Measurements from ENCODE around the gene GBP4. TPM values are rescaled to one million over a fixed set of nuclear protein-coding genes. Genes with fewer than 3 reads are reported as not detected.

The GBP4 gene
- total RNA-seq, 4 donors from 2014 or later = 2.5 to 11.0 (median 8.7) TPM

- DNase-seq = no peak
- intact Hi-C loops (cut with DNase I) = no loop called here
- WGBS, 2 donors = 70 to 72% methylated on average over 1 of the region's 1 CpG
- no peak for TF ChIP-seq POLR2A (IDR thresholded peaks at IDR 0.05)
- no peak for TF ChIP-seq CTCF (IDR thresholded peaks at IDR 0.05)
- no peaks in the 10 kb centered on the region for H3K9me3 ChIP-seq
- H3K4me3 ChIP-seq (replicated peaks in 1 of 3) = peak overlapping the region in 1 of 3 donors; percentile 33
- H3K27me3 ChIP-seq = no peaks in the 10 kb centered on the region
- no peaks in the 10 kb centered on the region for H3K36me3 ChIP-seq
- H3K27ac ChIP-seq = peak overlapping the region in 2 of 3 donors; percentile 43 to 44
- H3K4me1 ChIP-seq = peaks cover 8 to 9% of the 10 kb centered on the region in 2 donors
Measured at GRCh38 chr1:89199525-89200031, 836 bp upstream of the GBP4 start.

DNA sequence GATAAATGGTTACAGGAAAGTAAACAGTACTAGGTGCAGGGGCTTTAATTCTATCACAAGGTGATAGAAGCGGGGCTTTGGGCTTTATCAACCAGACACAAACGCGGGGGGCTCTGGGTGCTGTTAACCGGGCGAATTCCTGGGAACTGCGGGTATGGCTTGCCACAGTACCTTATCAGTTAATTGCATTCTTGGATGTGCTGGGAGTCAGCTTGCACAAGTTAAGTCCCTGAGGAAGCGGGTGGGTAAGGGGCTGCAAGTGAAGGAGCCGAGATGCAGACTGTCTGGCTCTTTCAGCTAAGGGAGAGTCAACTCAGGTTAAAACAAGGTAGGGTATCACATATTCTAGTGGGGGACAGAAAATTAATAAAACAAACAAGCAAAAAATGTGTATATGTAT is 661 bp downstream of the GBP4 start:
- H3K4me3 ChIP-seq (replicated peaks in 1 of 3) = peak overlapping the region in 2 of 3 donors; percentile 33 to 35
- H3K9me3 ChIP-seq = no peaks in the 10 kb centered on the region
- H3K4me1 ChIP-seq = peaks cover 8 to 9% of the 10 kb centered on the region in 2 donors
- intact Hi-C loops (cut with DNase I) = no loop called here
- DNase-seq = no peak
- 11 to 18% methylated on average over 8 of the region's 8 CpGs for WGBS, 2 donors
- TF ChIP-seq POLR2A (IDR thresholded peaks at IDR 0.05) = no peak
- TF ChIP-seq CTCF (IDR thresholded peaks at IDR 0.05) = no peak
- peak overlapping the region; percentile 39 to 57 (median 44) for H3K27ac ChIP-seq
- H3K27me3 ChIP-seq = no peaks in the 10 kb centered on the region
- H3K36me3 ChIP-seq = no peaks in the 10 kb centered on the region

- intact Hi-C loops (cut with DNase I) = no loop called here
- no peak for DNase-seq
- no peak for TF ChIP-seq CTCF (IDR thresholded peaks at IDR 0.05)
- Histone ChIP-seq H3K27ac (no peak overlapping the region), H3K4me3 (replicated peaks in 1 of 3) (no peak overlapping the region), H3K27me3 (no peaks in the 10 kb centered on the region), H3K4me1 (peaks cover 8 to 9% of the 10 kb centered on the region in 2 donors), H3K36me3 (no peaks in the 10 kb centered on the region), H3K9me3 (no peaks in the 10 kb centered on the region)
- WGBS, 2 donors = 75 to 81% methylated on average over 3 of the region's 3 CpGs
Measured at GRCh38 chr1:89195476-89195875, 3.3 kb downstream of the GBP4 start.

DNA sequence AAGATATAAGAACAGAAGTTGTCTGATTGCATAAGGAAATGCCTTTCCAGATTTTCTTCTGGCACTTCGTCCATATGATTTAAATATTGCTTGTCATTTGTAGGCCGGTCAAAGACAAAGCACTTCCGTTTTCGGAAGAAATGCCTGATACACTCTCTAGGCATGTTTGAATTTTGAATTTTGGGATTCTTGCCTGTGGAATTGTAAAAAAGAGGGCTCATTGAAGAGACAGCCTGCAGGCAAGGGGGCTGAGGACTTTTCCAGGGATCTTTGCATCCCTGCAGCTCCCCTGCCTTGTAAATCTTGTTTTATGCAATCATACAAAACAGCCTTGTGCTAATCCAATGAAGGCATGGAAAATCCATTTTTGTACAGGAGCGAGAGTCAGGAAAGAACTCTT is 7.4 kb downstream of the GBP4 start:
- intact Hi-C loops (cut with DNase I) = no loop called here

GRCh38 chr1:89190017-89190416 is 8.7 kb downstream of the GBP4 start:
- intact Hi-C loops (cut with DNase I) = no loop called here
- no peak for DNase-seq

More for the DNA sequence above, 7.4 kb downstream of the GBP4 start:
- Histone ChIP-seq H3K4me3 (replicated peaks in 1 of 3) (no peak overlapping the region), H3K9me3 (no peaks in the 10 kb centered on the region), H3K27ac (no peak overlapping the region), H3K27me3 (no peaks in the 10 kb centered on the region), H3K36me3 (no peaks in the 10 kb centered on the region), H3K4me1 (no peaks in the 10 kb centered on the region)
- WGBS, 2 donors = 89 to 93% methylated on average over 5 of the region's 5 CpGs
- DNase-seq = no peak
- TF ChIP-seq CTCF (IDR thresholded peaks at IDR 0.05) (no peak), POLR2A (IDR thresholded peaks at IDR 0.05) (no peak)

More at GRCh38 chr1:89190017-89190416, 8.7 kb downstream of the GBP4 start:
- TF ChIP-seq CTCF (IDR thresholded peaks at IDR 0.05) (no peak), POLR2A (IDR thresholded peaks at IDR 0.05) (no peak)
- Histone ChIP-seq H3K4me1 (no peaks in the 10 kb centered on the region), H3K4me3 (replicated peaks in 1 of 3) (no peak overlapping the region), H3K27me3 (no peaks in the 10 kb centered on the region), H3K9me3 (no peaks in the 10 kb centered on the region), H3K27ac (no peak overlapping the region), H3K36me3 (no peaks in the 10 kb centered on the region)
- 76 to 88% methylated on average over 4 of the region's 4 CpGs for whole genome bisulfite sequencing, 2 donors
